ENCODE data around the gene CELF3. TPM values are rescaled to one million over a fixed set of nuclear protein-coding genes. Genes with fewer than 3 reads are reported as not detected.
"Not testable (repeated sequence)": the region's sequence is repeated elsewhere in the genome, so short reads cannot be mapped to it uniquely, and the experiment has no call there.

The CELF3 gene
- total RNA-seq, 1 experiment from 2014 or later = not detected

GRCh38 chr1:151673407-151673806, 43.2 kb downstream of the CELF3 start:
- DNase-seq = no peak
- Mint-ChIP-seq H3K36me3 (ENCODE audit: insufficient read depth, unreplicated experiment) (peaks cover 8% of the 10 kb centered on the region), H3K4me1 (ENCODE audit: low read depth, unreplicated experiment) (no peaks in the 10 kb centered on the region), H3K9me3 (ENCODE audit: low read depth, unreplicated experiment) (no peaks in the 10 kb centered on the region), H3K4me3 (ENCODE audit: low read depth, unreplicated experiment) (no peak overlapping the region), H3K27ac (ENCODE audit: unreplicated experiment) (no peak overlapping the region), H3K27me3 (ENCODE audit: unreplicated experiment) (no peaks in the 10 kb centered on the region)
- intact Hi-C loops (cut with micrococcal nuclease; ENCODE audit: unreplicated experiment) = no loop called here
- CTCF ChIA-PET = no interaction called here
- no peak for TF ChIP-seq CTCF (IDR thresholded peaks at IDR 0.05; ENCODE audit: unreplicated experiment)
- BruUV-seq (replicated peaks) = no TSS peak

GRCh38 chr1:151670036-151670675, 46.4 kb downstream of the CELF3 start:
- H3K4me3 Mint-ChIP-seq (ENCODE audit: low read depth, unreplicated experiment); intact Hi-C loops (cut with micrococcal nuclease; ENCODE audit: unreplicated experiment); H3K27me3 Mint-ChIP-seq (ENCODE audit: unreplicated experiment); DNase-seq; BruUV-seq (replicated peaks); H3K4me1 Mint-ChIP-seq (ENCODE audit: low read depth, unreplicated experiment); H3K27ac Mint-ChIP-seq (ENCODE audit: unreplicated experiment); H3K9me3 Mint-ChIP-seq (ENCODE audit: low read depth, unreplicated experiment); CTCF ChIA-PET: not testable (repeated sequence)
- H3K36me3 Mint-ChIP-seq (ENCODE audit: insufficient read depth, unreplicated experiment) = peaks cover 15% of the 10 kb centered on the region

DNA sequence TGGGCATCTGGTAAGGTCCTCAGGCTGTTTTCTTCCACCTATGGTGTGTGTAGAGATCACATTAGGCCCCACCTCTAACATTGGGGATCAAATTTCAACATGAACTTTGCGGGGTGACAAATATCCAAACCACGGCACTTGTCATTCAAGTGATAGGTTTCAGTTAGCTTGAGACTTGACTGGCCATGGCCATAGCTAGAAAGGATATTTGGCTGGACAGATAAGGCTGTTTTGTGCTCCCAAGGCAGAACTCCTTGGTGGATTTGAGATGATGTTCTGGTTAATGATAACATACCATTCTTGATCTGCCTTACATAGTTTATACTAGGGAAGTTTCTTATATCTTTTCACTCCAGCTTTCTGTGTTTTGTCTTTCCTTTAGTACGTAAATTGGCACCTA, 48.5 kb downstream of the CELF3 start:
- H3K27ac Mint-ChIP-seq (ENCODE audit: unreplicated experiment) = no peak overlapping the region
- H3K9me3 Mint-ChIP-seq (ENCODE audit: low read depth, unreplicated experiment) = no peaks in the 10 kb centered on the region
- H3K27me3 Mint-ChIP-seq (ENCODE audit: unreplicated experiment) = no peaks in the 10 kb centered on the region
- intact Hi-C loops (cut with micrococcal nuclease; ENCODE audit: unreplicated experiment) = no loop called here
- CTCF ChIA-PET = interaction anchor here (0.8 to 1.5 kb wide), 2 partner anchors 13 to 842 kb away, joined by 4 to 5 read pairs; no protein-coding TSS in a partner anchor
- TF ChIP-seq CTCF (IDR thresholded peaks at IDR 0.05; ENCODE audit: unreplicated experiment) = no peak
- DNase-seq = no peak
- peaks cover 20% of the 10 kb centered on the region for H3K36me3 Mint-ChIP-seq (ENCODE audit: insufficient read depth, unreplicated experiment)
- H3K4me3 Mint-ChIP-seq (ENCODE audit: low read depth, unreplicated experiment) = no peak overlapping the region
- BruUV-seq (replicated peaks) = no TSS peak
- no peaks in the 10 kb centered on the region for H3K4me1 Mint-ChIP-seq (ENCODE audit: low read depth, unreplicated experiment)

DNA sequence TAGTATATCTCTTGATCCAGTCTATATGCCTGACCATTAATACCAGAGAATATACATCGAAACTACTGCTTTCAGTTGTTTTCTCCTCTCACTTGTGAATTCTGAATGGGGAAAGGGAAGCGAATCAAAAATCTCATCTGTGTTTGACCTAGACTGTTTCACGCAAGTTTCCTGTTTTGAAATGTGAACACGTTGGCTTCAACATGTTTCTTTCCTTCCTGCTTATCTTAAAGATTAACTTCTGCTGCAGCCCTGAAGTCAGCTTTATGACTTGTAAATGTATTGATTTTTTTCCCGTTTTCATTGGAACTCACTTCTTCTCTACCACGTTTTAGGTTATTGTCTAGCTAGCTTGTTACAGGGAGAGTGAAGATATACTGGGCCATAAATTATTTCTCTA, 54.9 kb downstream of the CELF3 start:
- H3K36me3 Mint-ChIP-seq (ENCODE audit: insufficient read depth, unreplicated experiment) = peaks cover 16% of the 10 kb centered on the region
- H3K27me3 Mint-ChIP-seq (ENCODE audit: unreplicated experiment) = no peaks in the 10 kb centered on the region
- H3K9me3 Mint-ChIP-seq (ENCODE audit: low read depth, unreplicated experiment) = no peaks in the 10 kb centered on the region
- no peak for TF ChIP-seq CTCF (IDR thresholded peaks at IDR 0.05; ENCODE audit: unreplicated experiment)
- BruUV-seq (replicated peaks) = no TSS peak
- H3K4me1 Mint-ChIP-seq (ENCODE audit: low read depth, unreplicated experiment) = peaks cover 20% of the 10 kb centered on the region
- CTCF ChIA-PET = interaction anchor here (1.1 to 1.3 kb wide), 2 partner anchors 23 to 73 kb away, joined by 3 to 5 read pairs; no protein-coding TSS in a partner anchor
- H3K27ac Mint-ChIP-seq (ENCODE audit: unreplicated experiment) = peak overlapping the region; percentile 11
- intact Hi-C loops (cut with micrococcal nuclease; ENCODE audit: unreplicated experiment) = loop anchor here (5.0 kb wide), 1 partner anchor 69 kb away; no protein-coding TSS in a partner anchor
- H3K4me3 Mint-ChIP-seq (ENCODE audit: low read depth, unreplicated experiment) = no peak overlapping the region
- DNase-seq = no peak

GRCh38 chr1:151655371-151655770, 61.2 kb downstream of the CELF3 start:
- TF ChIP-seq CTCF (IDR thresholded peaks at IDR 0.05; ENCODE audit: unreplicated experiment) = no peak
- DNase-seq = no peak
- CTCF ChIA-PET = interaction anchor here (1.9 kb wide), 1 partner anchor 35 kb away, joined by 4 read pairs; no protein-coding TSS in a partner anchor
- intact Hi-C loops (cut with micrococcal nuclease; ENCODE audit: unreplicated experiment) = no loop called here
- Mint-ChIP-seq H3K4me3 (ENCODE audit: low read depth, unreplicated experiment) (no peak overlapping the region), H3K9me3 (ENCODE audit: low read depth, unreplicated experiment) (no peaks in the 10 kb centered on the region), H3K27me3 (ENCODE audit: unreplicated experiment) (no peaks in the 10 kb centered on the region), H3K4me1 (ENCODE audit: low read depth, unreplicated experiment) (no peaks in the 10 kb centered on the region), H3K27ac (ENCODE audit: unreplicated experiment) (no peak overlapping the region), H3K36me3 (ENCODE audit: insufficient read depth, unreplicated experiment) (peaks cover 10% of the 10 kb centered on the region)
- BruUV-seq (replicated peaks) = no TSS peak

Measured in Calu3 (cell line).